ENCODE measurements around the gene CCDC184.
A peak's percentile ranks its signal among the peaks of the same experiment; 100 is the strongest.
"Not testable (repeated sequence)": the region's sequence is repeated elsewhere in the genome, so short reads cannot be mapped to it uniquely, and the experiment has no call there.

The CCDC184 gene

GRCh38 chr12:48203192-48203591 is 19.7 kb downstream of the CCDC184 start, which contains the start of gene OR10AD1:
Gene OR10AD1 (minus strand): TSS chr12:48203292. CDS start chr12:48203292, 0 bp downstream.
- H3K9me3 ChIP-seq (ENCODE audit: control insufficient read depth in 2 of 2, low read length in 2 of 2), result peaks cover 17 to 54% of the 10 kb centered on the region in 2 donors
- no peak within 1 kb of the TSS for H3K4me3 ChIP-seq (ENCODE audit: low read length in 2 of 2)
- H3K9ac ChIP-seq (ENCODE audit: low read length in 2 of 2), result no peak within 1 kb of the TSS
- peaks cover 7% of the 10 kb centered on the region for H3K4me1 ChIP-seq (ENCODE audit: control insufficient read depth, insufficient read depth, low read length)
- no peaks in the 10 kb centered on the region for H3K27me3 ChIP-seq (ENCODE audit: control insufficient read depth in 1 of 2, insufficient read depth in 2 of 2, low read length in 2 of 2)
- H3K36me3 ChIP-seq (ENCODE audit: control insufficient read depth in 2 of 2, insufficient read depth in 2 of 2, low read length in 2 of 2), result peaks cover 0 to 12% of the 10 kb centered on the region in 2 donors
- no peak within 1 kb of the TSS for H3K27ac ChIP-seq (ENCODE audit: low read length)

GRCh38 chr12:48209495-48209894 is 26.1 kb downstream of the CCDC184 start:
- H3K4me3 ChIP-seq (ENCODE audit: low read length in 2 of 2); H3K27me3 ChIP-seq (ENCODE audit: control insufficient read depth in 1 of 2, insufficient read depth in 2 of 2, low read length in 2 of 2); H3K27ac ChIP-seq (ENCODE audit: low read length); H3K4me1 ChIP-seq (ENCODE audit: control insufficient read depth, insufficient read depth, low read length); H3K9ac ChIP-seq (ENCODE audit: low read length in 2 of 2): not testable (repeated sequence)
- H3K9me3 ChIP-seq (ENCODE audit: control insufficient read depth in 2 of 2, low read length in 2 of 2), result peaks cover 8 to 28% of the 10 kb centered on the region in 2 donors
- peaks cover 0 to 10% of the 10 kb centered on the region in 2 donors for H3K36me3 ChIP-seq (ENCODE audit: control insufficient read depth in 2 of 2, insufficient read depth in 2 of 2, low read length in 2 of 2)

GRCh38 chr12:48216785-48217184 is 33.3 kb downstream of the CCDC184 start:
- H3K36me3 ChIP-seq (ENCODE audit: control insufficient read depth in 2 of 2, insufficient read depth in 2 of 2, low read length in 2 of 2), result no peaks in the 10 kb centered on the region
- peak overlapping the region in 1 of 2 donors; percentile 48 for H3K9ac ChIP-seq (ENCODE audit: low read length in 2 of 2)
- H3K4me1 ChIP-seq (ENCODE audit: control insufficient read depth, insufficient read depth, low read length), result peaks cover 5% of the 10 kb centered on the region
- H3K4me3 ChIP-seq (ENCODE audit: low read length in 2 of 2), result peak overlapping the region in 1 of 2 donors; percentile 58
- H3K9me3 ChIP-seq (ENCODE audit: control insufficient read depth in 2 of 2, low read length in 2 of 2), result no peaks in the 10 kb centered on the region
- peaks cover 0 to 3% of the 10 kb centered on the region in 2 donors for H3K27me3 ChIP-seq (ENCODE audit: control insufficient read depth in 1 of 2, insufficient read depth in 2 of 2, low read length in 2 of 2)
- peak overlapping the region; percentile 62 for H3K27ac ChIP-seq (ENCODE audit: low read length)

GRCh38 chr12:48219631-48220030 is 36.2 kb downstream of the CCDC184 start:
- Histone ChIP-seq H3K9me3 (ENCODE audit: control insufficient read depth in 2 of 2, low read length in 2 of 2) (no peaks in the 10 kb centered on the region), H3K27me3 (ENCODE audit: control insufficient read depth in 1 of 2, insufficient read depth in 2 of 2, low read length in 2 of 2) (peaks cover 0 to 3% of the 10 kb centered on the region in 2 donors), H3K9ac (ENCODE audit: low read length in 2 of 2) (no peak overlapping the region), H3K4me1 (ENCODE audit: control insufficient read depth, insufficient read depth, low read length) (no peaks in the 10 kb centered on the region), H3K27ac (ENCODE audit: low read length) (no peak overlapping the region), H3K36me3 (ENCODE audit: control insufficient read depth in 2 of 2, insufficient read depth in 2 of 2, low read length in 2 of 2) (no peaks in the 10 kb centered on the region), H3K4me3 (ENCODE audit: low read length in 2 of 2) (no peak overlapping the region)

- Histone ChIP-seq H3K4me3 (ENCODE audit: low read length in 2 of 2) (no peak overlapping the region), H3K9ac (ENCODE audit: low read length in 2 of 2) (no peak overlapping the region), H3K36me3 (ENCODE audit: control insufficient read depth in 2 of 2, insufficient read depth in 2 of 2, low read length in 2 of 2) (no peaks in the 10 kb centered on the region), H3K27me3 (ENCODE audit: control insufficient read depth in 1 of 2, insufficient read depth in 2 of 2, low read length in 2 of 2) (peaks cover 0 to 3% of the 10 kb centered on the region in 2 donors), H3K4me1 (ENCODE audit: control insufficient read depth, insufficient read depth, low read length) (no peaks in the 10 kb centered on the region), H3K27ac (ENCODE audit: low read length) (no peak overlapping the region), H3K9me3 (ENCODE audit: control insufficient read depth in 2 of 2, low read length in 2 of 2) (no peaks in the 10 kb centered on the region)
Observed at GRCh38 chr12:48220701-48221100, 37.3 kb downstream of the CCDC184 start.

GRCh38 chr12:48221645-48222044 is 38.2 kb downstream of the CCDC184 start:
- H3K9ac ChIP-seq (ENCODE audit: low read length in 2 of 2), result no peak overlapping the region
- H3K9me3 ChIP-seq (ENCODE audit: control insufficient read depth in 2 of 2, low read length in 2 of 2), result no peaks in the 10 kb centered on the region
- H3K27ac ChIP-seq (ENCODE audit: low read length), result no peak overlapping the region
- H3K27me3 ChIP-seq (ENCODE audit: control insufficient read depth in 1 of 2, insufficient read depth in 2 of 2, low read length in 2 of 2), result no peaks in the 10 kb centered on the region
- no peaks in the 10 kb centered on the region for H3K36me3 ChIP-seq (ENCODE audit: control insufficient read depth in 2 of 2, insufficient read depth in 2 of 2, low read length in 2 of 2)
- H3K4me3 ChIP-seq (ENCODE audit: low read length in 2 of 2), result no peak overlapping the region
- no peaks in the 10 kb centered on the region for H3K4me1 ChIP-seq (ENCODE audit: control insufficient read depth, insufficient read depth, low read length)

- not testable (repeated sequence) for H3K9me3 ChIP-seq (ENCODE audit: control insufficient read depth in 2 of 2, low read length in 2 of 2); H3K27me3 ChIP-seq (ENCODE audit: control insufficient read depth in 1 of 2, insufficient read depth in 2 of 2, low read length in 2 of 2); H3K9ac ChIP-seq (ENCODE audit: low read length in 2 of 2); H3K4me3 ChIP-seq (ENCODE audit: low read length in 2 of 2); H3K36me3 ChIP-seq (ENCODE audit: control insufficient read depth in 2 of 2, insufficient read depth in 2 of 2, low read length in 2 of 2); H3K27ac ChIP-seq (ENCODE audit: low read length); H3K4me1 ChIP-seq (ENCODE audit: control insufficient read depth, insufficient read depth, low read length)
Observed at GRCh38 chr12:48224533-48224932, 41.1 kb downstream of the CCDC184 start.

- not testable (repeated sequence) for H3K36me3 ChIP-seq (ENCODE audit: control insufficient read depth in 2 of 2, insufficient read depth in 2 of 2, low read length in 2 of 2); H3K9me3 ChIP-seq (ENCODE audit: control insufficient read depth in 2 of 2, low read length in 2 of 2); H3K4me3 ChIP-seq (ENCODE audit: low read length in 2 of 2); H3K27ac ChIP-seq (ENCODE audit: low read length); H3K27me3 ChIP-seq (ENCODE audit: control insufficient read depth in 1 of 2, insufficient read depth in 2 of 2, low read length in 2 of 2); H3K4me1 ChIP-seq (ENCODE audit: control insufficient read depth, insufficient read depth, low read length); H3K9ac ChIP-seq (ENCODE audit: low read length in 2 of 2)
Observed at GRCh38 chr12:48231169-48231958, 47.9 kb downstream of the CCDC184 start.
